C4-2B (cell line): ENCODE data around the gene ZC3H7A.

Source experiments
- H3K27ac ChIP-seq: fragments of 450-650 bp; 2 replicates; pipeline ENCODE4 v1.5.1; 2017
- ZFX ChIP-seq: fragments of 450-650 bp; IDR thresholded peaks from 2 replicates; pipeline ENCODE4 v1.6.1; 2017
- TF ChIP-seq, protein P1 (sequence below): fragments of 450-650 bp; conservative IDR thresholded peaks from 2 replicates; pipeline ENCODE4 v1.5.1; 2017; ENCODE audit warnings: mild to moderate bottlenecking

The ZC3H7A gene

DNA sequence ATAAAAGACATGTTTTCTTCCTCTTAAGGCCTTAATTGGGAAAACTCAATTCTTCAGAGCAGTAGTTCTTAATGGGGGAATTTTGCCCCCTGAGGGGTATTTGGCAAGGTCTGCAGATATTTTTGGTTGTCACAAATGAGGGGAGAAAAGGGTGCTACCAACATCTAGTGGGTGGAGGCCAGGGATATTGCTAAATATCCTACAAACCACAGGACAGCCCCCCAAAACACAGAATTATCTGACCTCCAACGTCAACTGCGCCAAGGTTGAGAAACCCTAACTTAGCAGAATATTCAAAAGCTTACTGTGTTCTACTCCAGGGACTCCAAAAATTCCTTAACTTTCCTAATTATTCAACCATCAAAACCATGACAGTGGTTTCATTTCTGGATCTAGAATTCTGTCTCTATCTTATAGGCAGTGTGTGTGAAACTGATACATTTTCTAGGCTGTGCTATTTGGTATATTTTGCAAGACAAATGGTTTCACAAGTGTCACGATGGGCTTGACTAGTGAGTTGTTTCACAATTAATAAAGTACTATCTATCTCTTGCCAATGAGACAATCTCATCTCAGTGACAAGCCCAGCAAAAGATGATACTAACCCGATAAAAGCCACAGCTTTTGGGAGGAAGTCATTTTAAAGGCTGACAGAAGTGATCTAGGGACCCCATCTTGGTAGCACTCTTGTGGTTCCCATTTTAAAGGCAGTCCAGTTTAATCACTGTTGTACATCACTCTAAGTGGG lies 69.1 kb downstream of the ZC3H7A start:
- TF ChIP-seq, protein P1, sequence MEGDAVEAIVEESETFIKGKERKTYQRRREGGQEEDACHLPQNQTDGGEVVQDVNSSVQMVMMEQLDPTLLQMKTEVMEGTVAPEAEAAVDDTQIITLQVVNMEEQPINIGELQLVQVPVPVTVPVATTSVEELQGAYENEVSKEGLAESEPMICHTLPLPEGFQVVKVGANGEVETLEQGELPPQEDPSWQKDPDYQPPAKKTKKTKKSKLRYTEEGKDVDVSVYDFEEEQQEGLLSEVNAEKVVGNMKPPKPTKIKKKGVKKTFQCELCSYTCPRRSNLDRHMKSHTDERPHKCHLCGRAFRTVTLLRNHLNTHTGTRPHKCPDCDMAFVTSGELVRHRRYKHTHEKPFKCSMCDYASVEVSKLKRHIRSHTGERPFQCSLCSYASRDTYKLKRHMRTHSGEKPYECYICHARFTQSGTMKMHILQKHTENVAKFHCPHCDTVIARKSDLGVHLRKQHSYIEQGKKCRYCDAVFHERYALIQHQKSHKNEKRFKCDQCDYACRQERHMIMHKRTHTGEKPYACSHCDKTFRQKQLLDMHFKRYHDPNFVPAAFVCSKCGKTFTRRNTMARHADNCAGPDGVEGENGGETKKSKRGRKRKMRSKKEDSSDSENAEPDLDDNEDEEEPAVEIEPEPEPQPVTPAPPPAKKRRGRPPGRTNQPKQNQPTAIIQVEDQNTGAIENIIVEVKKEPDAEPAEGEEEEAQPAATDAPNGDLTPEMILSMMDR = no peak
- no peak for TF ChIP-seq ZFX
- no peak overlapping the region for H3K27ac ChIP-seq

DNA sequence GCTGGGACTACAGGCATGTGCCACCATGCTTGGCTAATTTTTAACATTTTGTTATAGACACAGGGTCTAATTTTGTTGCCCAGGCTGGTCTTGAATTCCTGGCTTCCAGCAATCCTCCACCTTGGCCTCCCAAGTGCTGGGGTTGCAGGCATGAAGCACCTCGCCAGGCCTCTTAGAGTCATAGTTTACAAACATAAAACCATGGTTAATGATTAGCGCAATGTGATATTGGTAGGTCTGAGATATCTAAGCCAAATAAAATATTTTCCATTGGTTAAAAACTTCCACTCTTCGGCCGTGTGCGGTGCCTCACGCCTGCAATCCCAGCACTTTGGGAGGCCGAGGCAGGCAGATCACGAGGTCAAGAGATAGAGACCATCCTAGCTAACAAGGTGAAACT lies 71.0 kb downstream of the ZC3H7A start:
- TF ChIP-seq, protein P1 = no peak
- TF ChIP-seq ZFX = no peak
- H3K27ac ChIP-seq = no peak overlapping the region

DNA sequence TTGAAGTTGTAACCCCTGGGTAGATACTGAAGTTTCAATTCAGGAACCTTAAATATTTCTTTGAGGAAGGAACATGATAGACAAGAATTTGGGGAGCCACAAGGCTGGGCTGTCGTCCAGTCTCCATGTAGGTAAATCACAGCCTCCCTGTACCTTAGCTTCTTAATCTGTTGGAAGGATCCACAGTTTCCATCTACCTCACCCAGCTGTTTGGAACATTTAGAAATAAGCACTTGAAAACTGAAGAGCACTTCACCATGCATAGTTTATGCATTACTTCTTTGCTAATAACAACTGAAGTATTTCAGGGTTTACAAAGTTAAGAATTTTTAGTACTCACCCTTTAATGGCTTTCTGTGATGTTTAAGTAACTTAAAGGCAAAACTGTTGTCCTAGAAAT lies 71.6 kb downstream of the ZC3H7A start:
- no peak overlapping the region for H3K27ac ChIP-seq
- no peak for TF ChIP-seq ZFX
- TF ChIP-seq, protein P1 = no peak

DNA sequence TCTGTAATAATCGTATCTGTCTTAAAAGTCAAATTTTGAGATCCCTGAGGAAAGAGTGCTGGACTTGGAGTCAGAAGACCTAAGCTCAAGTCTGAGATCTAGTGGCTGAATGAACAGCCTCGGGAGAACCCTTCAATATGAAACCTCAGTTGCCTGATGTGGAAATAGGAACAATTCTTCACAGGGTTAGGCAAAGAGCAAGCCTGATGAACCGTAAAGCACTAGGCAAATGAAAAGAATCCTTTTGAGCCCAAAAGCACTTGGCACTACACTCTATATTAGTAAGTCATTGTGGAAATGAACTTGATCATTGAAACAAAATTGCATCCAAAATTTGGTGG lies 74.6 kb downstream of the ZC3H7A start:
- H3K27ac ChIP-seq = no peak overlapping the region
- no peak for TF ChIP-seq ZFX
- TF ChIP-seq, protein P1 = no peak

DNA sequence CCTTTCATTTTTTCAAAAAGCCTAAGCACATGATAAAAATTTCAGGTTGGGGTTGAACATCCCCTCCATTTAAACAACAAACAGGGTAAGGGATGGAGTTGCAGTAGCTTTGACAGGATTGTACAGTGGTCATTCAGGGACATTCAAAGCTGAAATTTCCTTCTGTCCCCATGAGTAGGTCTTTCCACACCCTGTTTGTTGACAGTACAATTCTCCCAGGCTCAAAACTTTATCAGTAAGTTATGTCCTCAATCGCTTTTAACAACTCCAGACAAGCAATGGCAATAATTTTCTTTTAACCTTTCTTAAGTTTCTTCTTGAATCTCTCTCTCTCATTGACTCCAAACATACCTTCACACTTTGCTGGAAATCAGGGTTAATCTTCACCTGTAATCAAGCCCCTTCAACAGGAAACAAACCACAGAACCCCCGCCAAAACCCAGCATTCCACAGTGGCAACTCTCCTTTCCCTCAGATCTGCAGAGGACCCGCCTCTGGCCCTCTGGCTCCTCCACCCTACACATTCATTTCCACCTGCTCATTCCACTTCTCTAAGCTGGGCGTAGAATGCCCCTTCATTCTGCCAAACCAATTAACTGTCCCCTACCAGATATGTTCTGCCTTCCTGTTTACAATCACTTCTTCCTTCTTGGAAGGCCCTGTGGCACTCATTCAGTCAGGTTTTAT lies 75.1 kb downstream of the ZC3H7A start:
- TF ChIP-seq ZFX = no peak
- TF ChIP-seq, protein P1 = no peak
- no peak overlapping the region for H3K27ac ChIP-seq

DNA sequence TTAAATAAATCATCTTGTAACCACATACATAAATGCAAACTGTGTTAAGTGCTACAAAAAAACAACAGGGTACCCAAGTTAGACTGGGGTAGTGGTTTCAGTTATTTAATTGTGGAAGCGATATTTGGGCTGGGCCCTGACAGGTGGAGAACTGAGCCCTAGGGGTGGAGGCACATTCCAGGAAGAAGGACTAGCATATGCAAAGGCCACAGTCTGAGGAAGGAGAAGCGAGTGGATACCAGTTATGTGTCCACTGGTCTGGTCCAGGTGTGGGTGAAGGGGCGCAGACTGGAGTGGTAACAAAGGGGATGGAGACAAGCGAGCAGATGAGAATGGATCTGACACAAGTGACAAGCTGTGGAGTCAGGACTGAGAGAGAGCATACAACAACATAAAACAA lies 77.3 kb downstream of the ZC3H7A start:
- no peak for TF ChIP-seq ZFX
- TF ChIP-seq, protein P1 = no peak
- no peak overlapping the region for H3K27ac ChIP-seq

DNA sequence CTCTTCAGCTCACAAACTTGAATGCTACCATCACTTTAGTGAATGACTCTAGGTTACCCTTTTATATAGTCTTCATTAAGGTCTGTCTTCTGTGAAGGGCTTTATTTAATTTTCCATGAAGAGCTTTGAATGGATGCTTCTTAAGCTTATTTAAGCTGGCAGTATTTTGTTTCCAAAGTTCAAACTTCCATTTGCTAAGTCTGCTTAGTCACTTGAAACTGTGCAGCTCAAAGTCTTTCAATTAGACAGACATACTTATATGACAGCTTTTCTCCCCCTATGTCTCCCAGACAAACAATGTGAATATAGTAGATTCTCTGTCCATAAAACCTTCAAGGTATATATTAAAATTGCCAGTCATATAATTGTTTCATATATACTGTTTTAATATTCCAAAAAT lies 77.9 kb downstream of the ZC3H7A start:
- TF ChIP-seq ZFX = no peak
- TF ChIP-seq, protein P1 = no peak
- H3K27ac ChIP-seq = no peak overlapping the region
